22Rv1 (cell line): Measurements from ENCODE around the gene UIMC1.
"Not testable (repeated sequence)": the region's sequence is repeated elsewhere in the genome, so short reads cannot be mapped to it uniquely, and the experiment has no call there.

ENCODE experiments used
- H3K27ac ChIP-seq: fragments of 450-650 bp; 2 replicates; pipeline ENCODE4 v1.5.1; 2017
- ZFX ChIP-seq: fragments of 450-650 bp; IDR thresholded peaks from 2 replicates; pipeline ENCODE4 v1.6.1; 2017; ENCODE audit warnings: antibody characterized with exemption, borderline replicate concordance
- TF ChIP-seq, protein P1 (sequence below): fragments of 450-650 bp; IDR thresholded peaks from 2 replicates; pipeline ENCODE4 v1.5.1; 2017; ENCODE audit warnings: mild to moderate bottlenecking

Gene UIMC1

GRCh38 chr5:176874198-176874780, 132.3 kb downstream of the UIMC1 start:
- TF ChIP-seq ZFX = no peak
- TF ChIP-seq, protein P1, sequence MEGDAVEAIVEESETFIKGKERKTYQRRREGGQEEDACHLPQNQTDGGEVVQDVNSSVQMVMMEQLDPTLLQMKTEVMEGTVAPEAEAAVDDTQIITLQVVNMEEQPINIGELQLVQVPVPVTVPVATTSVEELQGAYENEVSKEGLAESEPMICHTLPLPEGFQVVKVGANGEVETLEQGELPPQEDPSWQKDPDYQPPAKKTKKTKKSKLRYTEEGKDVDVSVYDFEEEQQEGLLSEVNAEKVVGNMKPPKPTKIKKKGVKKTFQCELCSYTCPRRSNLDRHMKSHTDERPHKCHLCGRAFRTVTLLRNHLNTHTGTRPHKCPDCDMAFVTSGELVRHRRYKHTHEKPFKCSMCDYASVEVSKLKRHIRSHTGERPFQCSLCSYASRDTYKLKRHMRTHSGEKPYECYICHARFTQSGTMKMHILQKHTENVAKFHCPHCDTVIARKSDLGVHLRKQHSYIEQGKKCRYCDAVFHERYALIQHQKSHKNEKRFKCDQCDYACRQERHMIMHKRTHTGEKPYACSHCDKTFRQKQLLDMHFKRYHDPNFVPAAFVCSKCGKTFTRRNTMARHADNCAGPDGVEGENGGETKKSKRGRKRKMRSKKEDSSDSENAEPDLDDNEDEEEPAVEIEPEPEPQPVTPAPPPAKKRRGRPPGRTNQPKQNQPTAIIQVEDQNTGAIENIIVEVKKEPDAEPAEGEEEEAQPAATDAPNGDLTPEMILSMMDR = no peak
- H3K27ac ChIP-seq = no peak overlapping the region

GRCh38 chr5:176873541-176874172, 132.9 kb downstream of the UIMC1 start:
- H3K27ac ChIP-seq = no peak overlapping the region
- TF ChIP-seq, protein P1 = no peak
- TF ChIP-seq ZFX = no peak

GRCh38 chr5:176873011-176873410, 133.6 kb downstream of the UIMC1 start:
- H3K27ac ChIP-seq = not testable (repeated sequence)

DNA sequence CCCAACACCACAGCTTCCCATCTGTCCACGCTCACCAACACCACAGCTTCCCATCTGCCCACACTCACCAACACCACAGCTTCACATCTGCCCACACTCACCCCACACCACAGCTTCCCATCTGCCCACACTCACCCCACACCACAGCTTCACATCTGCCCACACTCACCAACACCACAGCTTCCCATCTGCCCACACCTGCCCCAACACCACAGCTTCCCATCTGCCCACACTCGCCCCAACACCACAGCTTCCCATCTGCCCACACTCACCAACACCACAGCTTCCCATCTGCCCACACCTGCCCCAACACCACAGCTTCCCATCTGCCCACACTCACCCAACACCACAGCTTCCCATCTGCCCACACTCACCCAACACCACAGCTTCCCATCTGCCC, 134.0 kb downstream of the UIMC1 start:
- not testable (repeated sequence) for H3K27ac ChIP-seq

- H3K27ac ChIP-seq = not testable (repeated sequence)
These were observed 135.9 kb downstream of the UIMC1 start for GRCh38 chr5:176870644-176871043.

DNA sequence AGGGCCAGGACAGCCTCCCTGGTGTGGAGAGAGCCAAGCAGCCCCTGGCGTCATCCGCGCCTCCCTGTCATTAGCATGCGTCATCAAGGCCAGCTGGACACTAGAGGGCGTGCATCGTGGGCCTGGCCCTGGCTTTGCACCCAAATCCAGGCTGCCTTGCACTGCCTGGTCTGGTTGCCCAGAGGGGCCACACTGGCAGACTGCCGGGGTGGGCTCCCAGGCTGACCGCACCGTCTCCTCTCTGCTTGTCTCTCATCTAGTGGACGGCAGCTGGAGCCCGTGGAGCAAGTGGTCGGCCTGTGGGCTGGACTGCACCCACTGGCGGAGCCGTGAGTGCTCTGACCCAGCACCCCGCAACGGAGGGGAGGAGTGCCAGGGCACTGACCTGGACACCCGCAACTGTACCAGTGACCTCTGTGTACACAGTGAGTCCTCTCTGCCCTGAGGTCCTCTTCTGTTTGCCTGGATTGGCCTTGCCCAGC, 136.4 kb downstream of the UIMC1 start:
- H3K27ac ChIP-seq = no peak overlapping the region
- no peak for TF ChIP-seq ZFX
- TF ChIP-seq, protein P1 = peak; percentile 85

DNA sequence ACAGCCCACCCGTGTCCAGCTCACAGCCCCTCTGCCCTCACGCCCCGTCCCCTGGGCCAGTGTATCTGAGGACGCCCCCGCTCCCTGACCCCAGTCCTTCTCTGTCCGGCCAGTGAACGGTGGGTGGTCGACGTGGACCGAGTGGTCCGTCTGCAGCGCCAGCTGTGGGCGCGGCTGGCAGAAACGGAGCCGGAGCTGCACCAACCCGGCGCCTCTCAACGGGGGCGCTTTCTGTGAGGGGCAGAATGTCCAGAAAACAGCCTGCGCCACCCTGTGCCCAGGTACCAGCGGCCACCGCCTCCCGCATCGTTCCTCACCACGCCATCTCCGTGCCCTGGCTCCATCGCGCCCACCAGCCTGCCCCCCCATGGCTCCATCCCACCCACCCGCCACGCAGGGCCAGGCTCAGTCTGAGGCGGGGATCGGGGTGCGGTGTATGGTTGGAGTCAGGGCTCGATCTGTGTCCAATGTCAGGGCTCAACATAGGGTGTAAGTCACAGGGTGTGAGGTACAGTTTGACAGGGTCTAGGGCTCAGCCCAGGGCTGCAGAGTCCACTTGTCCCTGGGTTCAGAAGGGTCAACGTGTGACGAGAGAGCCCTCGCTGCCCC, 137.0 kb downstream of the UIMC1 start:
- no peak overlapping the region for H3K27ac ChIP-seq
- no peak for TF ChIP-seq ZFX
- TF ChIP-seq, protein P1 = no peak

- no peak for TF ChIP-seq ZFX
- TF ChIP-seq, protein P1 = no peak
- H3K27ac ChIP-seq = no peak overlapping the region
These were observed 137.8 kb downstream of the UIMC1 start for GRCh38 chr5:176868731-176869130.

GRCh38 chr5:176868126-176868525, 138.5 kb downstream of the UIMC1 start:
- TF ChIP-seq, protein P1 = no peak
- no peak for TF ChIP-seq ZFX
- no peak overlapping the region for H3K27ac ChIP-seq
